Measurements from ENCODE around the gene AGTR1.
A peak's percentile ranks its signal among the peaks of the same experiment; 100 is the strongest.

The AGTR1 gene

GRCh38 chr3:148697306-148698189, at the start of gene AGTR1:
Gene AGTR1 (plus strand): TSS chr3:148697903. CDS start chr3:148741036, 43,133 bp downstream.
- DNase-seq (ENCODE audit: low spot score), result peak; percentile 85

- DNase-seq (ENCODE audit: low spot score), result no peak
Observed at GRCh38 chr3:148648685-148649352, 48.9 kb upstream of the AGTR1 start.

- no peak for DNase-seq (ENCODE audit: low spot score)
Observed at GRCh38 chr3:148651549-148651948, 46.2 kb upstream of the AGTR1 start.

DNA sequence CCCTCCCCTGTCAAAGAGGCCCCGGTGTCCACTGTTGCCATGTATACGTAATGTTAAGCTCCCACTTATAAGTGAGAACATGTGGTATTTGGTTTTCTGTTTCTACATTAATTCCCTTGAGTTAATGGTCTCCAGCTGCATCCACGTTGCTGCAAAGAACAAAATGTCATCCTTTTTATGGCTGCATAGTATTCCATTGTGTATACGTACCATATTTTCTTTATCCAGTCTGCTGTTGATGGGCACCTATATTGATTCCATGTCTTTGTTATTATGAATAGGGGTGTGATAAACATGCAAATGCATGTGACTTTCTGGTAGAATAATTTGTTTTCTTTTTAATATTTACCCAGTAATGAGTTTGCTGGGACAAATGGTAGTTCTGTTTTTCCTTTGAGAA, 43.3 kb upstream of the AGTR1 start:
- DNase-seq (ENCODE audit: low spot score), result no peak

DNA sequence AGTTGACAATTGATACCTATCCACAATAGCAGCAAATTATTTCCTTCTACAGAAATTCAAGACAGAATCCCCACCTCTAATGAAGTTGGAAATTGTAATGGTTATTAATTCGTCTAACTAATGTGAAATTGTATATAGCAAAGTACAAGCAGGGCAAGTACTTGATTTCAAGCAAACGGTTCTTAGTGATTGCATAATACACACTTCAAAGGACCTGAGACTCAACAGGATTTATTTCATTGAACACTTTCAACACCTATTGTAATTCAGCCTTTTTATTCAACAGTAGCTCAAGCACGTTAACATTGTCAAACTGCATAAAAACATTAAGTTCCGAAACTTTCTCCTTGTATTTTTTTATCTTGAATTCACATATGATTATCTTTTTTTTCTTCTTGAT, 40.2 kb upstream of the AGTR1 start:
- DNase-seq (ENCODE audit: low spot score), result no peak

- no peak for DNase-seq (ENCODE audit: low spot score)
Observed at GRCh38 chr3:148659512-148659911, 38.2 kb upstream of the AGTR1 start.

DNA sequence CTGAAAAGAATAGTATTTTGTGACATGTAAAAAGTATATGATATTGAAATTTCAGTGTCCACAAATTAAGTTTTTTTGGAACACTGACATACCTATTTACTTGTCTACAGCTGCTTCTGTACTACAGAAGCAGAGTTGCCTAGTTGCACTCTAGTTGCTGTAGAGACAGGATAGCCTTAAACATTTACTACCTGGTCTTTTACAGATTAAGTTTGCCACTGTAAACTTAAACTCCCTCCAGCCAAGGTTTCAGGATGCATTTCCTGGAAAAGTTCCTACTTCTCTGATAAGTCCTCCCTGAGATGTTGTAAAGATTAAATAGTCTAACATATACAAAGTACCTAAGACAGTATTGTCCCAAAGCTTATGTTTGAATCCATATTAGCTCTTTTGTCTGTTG, 17.4 kb upstream of the AGTR1 start:
- no peak for DNase-seq (ENCODE audit: low spot score)

DNA sequence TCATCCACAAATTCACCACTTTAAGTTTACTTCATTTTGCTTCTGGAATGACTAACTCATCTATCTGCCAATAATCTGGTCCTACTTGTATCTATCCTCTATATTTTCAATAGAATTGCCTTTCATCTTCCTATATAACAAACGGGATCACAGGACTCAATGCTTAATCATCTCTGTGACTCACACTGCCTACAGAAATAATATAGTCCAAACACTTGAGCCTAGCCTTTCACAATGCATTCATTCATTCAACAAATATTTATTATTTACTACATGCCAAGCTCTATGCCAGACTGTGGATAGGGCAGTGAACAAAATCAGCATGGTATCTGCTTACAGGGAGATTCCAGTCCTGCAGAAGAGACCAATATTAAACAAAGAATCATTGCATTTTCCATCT, 16.6 kb upstream of the AGTR1 start:
- DNase-seq (ENCODE audit: low spot score), result no peak

- no peak for DNase-seq (ENCODE audit: low spot score)
Observed at GRCh38 chr3:148682997-148683396, 14.7 kb upstream of the AGTR1 start.

DNA sequence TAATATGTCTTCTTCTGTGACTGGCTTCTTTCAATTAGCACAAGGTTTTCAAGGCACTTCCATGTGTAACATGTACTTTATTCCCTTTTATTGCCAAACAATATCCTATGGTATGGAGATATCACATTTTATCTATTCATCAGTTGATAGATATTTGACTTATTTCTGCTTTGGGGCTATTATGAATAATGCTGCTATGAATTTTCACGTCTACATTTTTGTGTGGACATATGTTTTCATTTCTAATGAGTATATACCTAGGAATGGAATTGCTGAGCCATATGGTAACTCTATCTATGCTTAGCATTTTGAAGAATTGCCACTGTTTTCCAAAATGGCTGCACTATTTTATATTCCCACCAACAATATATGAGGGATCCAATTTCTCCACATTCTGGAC, 3.6 kb upstream of the AGTR1 start:
- no peak for DNase-seq (ENCODE audit: low spot score)

- DNase-seq (ENCODE audit: low spot score), result no peak
Observed at GRCh38 chr3:148698190-148698810, 597 bp downstream of the AGTR1 start.

DNA sequence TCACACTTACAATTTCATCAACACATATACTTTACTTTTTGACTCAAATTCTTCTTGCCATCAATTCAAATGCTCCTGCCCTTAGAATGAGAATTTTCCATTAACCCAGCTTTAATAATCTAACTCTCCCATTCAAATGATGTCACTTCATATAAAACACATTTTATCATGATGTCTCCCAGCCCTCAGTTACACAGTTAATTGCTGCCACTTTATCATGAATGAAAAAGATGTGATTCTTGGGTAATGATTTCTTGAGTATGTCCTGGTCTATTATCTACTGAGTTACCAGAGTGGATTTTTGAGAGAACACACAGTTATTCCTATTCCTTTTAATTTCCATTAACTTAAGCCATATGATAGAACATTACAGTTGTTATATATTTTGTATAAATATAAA, 7.6 kb downstream of the AGTR1 start:
- DNase-seq (ENCODE audit: low spot score), result no peak

GRCh38 chr3:148707601-148708380, 10.1 kb downstream of the AGTR1 start:
- DNase-seq (ENCODE audit: low spot score), result no peak

DNA sequence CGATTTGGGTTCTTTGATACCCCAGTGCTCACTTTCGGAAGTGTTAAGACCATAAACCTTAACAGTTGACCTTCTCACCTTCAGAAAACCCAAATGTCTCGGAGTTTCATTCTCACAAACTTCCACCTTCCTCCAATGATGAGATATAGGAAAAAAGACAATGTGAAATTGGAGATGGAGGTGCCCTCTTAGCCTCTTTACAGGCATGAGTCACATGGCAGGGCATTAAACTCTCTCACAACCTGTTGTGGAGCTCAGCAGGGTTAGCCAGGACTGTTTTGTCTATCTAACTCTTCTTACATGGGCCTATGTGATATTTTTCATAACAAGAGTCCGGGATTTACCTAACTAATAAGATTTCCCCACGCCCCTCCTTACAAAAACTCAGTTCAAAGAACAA, 10.7 kb downstream of the AGTR1 start:
- DNase-seq (ENCODE audit: low spot score), result no peak

- DNase-seq (ENCODE audit: low spot score), result no peak
Observed at GRCh38 chr3:148709560-148710253, 12.0 kb downstream of the AGTR1 start.

GRCh38 chr3:148710665-148711064, 13.0 kb downstream of the AGTR1 start:
- DNase-seq (ENCODE audit: low spot score), result no peak

- DNase-seq (ENCODE audit: low spot score), result no peak
Observed at GRCh38 chr3:148711981-148712666, 14.4 kb downstream of the AGTR1 start.

DNA sequence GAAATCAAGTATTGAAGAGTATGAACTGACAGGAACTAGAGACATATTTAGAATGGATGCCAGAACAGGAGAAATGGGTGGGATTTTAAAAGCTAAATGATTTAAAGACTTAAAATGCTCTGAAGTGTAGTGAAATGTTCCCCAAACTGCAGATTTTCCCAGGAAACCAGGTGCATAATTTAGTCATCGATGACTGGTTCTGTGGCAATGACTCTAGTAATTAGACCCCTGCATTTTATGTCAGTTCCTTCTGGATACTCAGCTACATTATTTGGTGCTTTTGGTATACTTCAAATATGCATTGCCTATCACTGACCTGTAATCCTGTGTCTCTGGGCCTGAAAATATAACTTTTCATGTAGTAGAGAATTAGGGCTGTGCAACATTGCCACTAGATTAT, 16.8 kb downstream of the AGTR1 start:
- DNase-seq (ENCODE audit: low spot score), result no peak

GRCh38 chr3:148716657-148717056, 19.0 kb downstream of the AGTR1 start:
- no peak for DNase-seq (ENCODE audit: low spot score)

- DNase-seq (ENCODE audit: low spot score), result no peak
Observed at GRCh38 chr3:148717885-148718561, 20.3 kb downstream of the AGTR1 start.

All from ecto neural progenitor cell (in vitro differentiated cells).